ENCODE results near the gene COL6A1.

COL6A1 gene

DNA sequence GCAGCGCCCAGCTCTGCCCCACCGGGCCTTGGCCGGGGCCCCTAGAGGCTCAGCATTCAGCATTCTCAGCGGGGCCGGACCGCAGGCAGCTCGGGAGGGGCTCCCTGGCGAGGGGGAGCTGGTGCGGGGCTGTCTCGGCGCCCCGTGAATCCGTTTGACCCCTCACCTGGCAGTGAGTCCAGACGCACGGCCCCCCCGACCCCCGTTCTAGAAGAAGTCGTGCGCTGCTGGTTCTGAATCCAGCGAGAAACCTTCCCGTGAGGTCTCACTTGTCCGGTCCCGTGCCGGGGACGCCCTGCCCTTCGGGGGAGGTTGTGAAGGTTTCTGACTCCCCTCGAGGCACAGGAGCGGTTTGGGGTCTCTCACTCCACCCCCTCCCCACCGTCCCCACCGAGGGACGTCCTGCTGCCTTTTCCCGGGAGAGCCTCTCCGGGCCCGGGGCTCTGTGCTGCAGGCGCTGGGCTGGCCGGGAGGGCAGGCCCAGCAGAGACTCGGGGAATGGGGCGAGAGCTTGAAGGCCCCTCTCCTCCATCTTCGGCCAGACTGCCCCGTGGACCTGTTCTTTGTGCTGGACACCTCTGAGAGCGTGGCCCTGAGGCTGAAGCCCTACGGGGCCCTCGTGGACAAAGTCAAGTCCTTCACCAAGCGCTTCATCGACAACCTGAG, 655 bp downstream of the COL6A1 start:
- no peak for DNase-seq (ENCODE audit: low read depth)

DNA sequence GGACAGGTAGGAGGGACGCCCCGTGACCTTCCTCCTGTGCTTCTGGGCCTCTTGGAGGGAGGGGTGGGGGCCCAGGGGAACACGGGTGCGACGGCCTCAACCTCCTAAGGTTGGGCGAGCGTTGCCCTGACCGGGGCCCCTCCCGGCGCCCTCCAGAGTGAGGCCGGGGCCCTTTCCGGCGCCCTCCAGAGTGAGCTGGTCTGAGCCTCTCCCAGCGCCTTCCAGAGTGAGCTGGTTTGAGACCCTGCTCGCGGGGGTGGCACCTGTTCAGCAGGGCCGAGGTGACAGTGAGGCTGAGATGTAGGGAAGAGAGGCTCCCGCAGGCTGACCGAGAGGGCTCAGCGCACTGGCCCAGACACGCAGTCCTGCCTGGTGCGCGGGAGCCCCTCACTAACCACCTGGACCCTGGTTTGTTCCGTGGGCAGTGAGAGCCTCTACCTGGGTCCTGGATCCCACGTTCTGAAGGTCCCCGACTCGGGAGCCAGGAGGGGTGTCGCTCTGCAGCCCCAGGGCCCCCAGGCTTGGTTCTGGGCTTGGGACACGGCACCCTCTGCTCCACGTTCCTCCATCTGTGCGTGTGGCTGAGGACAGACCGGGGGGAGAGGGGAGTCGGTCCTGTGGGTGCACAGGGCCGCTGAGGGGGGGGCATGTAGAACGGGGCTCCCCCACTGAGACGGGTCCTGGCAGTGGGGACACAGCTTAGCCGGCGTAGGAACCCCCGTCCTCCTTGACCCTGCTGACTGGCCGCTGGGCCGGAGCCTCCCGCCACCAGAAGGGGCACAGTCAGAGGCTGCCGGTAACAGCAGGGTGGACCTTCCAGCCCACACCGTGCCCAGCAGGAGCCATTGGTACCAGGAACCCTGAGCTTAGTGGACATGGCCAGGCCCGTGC, 1.4 kb downstream of the COL6A1 start:
- DNase-seq (ENCODE audit: low read depth) = no peak

DNA sequence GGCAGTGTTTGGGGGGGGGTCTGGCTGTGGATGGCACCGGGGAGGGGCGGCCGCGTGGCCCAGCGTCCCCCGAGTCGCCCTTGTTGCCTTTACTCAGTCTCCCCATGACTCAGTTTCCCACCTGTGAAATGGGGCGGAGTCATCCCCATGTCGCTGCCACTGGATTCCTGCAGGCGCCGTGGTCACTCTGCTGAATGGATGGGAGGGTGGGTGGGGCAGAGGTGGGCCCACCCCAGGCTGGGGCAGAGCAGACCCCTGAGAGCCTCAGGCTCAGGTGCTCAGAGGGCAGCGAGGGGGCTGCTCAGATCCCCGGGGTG, 2.0 kb downstream of the COL6A1 start:
- DNase-seq (ENCODE audit: low read depth) = no peak

DNA sequence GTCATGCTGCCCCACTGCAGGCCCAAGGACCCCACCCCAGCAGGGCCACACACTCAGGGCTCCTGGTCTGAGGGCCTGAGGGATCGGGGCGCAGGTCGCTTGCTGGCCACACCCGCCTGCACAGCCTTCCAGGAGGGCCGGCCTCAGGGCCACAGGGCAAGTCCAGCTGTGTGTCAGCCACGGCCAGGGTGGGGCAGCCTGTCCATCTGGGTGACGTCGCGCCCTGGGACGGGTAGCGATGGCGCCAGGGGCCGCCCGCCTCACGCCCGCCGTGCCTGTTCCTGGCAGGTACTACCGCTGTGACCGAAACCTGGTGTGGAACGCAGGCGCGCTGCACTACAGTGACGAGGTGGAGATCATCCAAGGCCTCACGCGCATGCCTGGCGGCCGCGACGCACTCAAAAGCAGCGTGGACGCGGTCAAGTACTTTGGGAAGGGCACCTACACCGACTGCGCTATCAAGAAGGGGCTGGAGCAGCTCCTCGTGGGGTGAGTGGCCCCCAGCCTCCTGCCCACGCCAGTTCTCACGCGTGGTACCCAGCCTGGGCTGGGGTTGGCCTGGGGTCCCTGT, 2.5 kb downstream of the COL6A1 start:
- no peak for DNase-seq (ENCODE audit: low read depth)

DNA sequence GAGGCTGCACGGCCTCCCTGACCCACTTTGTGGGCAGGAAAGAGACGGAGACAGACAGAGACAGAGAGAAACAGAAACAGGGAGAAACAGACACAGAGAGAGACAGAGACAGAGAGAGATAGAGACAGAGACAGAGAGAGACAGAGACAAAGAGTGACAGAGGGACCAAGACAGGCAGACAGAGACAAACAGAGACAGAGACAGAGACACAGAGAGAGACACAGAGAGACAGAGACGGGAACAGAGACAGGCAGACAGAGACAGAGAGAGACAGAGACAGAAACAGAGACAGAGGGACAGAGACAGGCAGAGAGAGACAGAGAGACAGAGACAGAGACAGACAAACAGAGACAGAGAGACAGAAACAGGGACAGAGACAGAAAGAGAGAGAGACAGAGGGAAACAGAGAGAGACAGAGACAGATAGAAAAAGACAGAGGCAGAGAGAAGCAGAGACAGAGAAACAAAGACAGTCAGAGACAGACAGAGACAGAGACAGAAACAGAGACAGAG, 3.1 kb downstream of the COL6A1 start:
- no peak for DNase-seq (ENCODE audit: low read depth)

DNA sequence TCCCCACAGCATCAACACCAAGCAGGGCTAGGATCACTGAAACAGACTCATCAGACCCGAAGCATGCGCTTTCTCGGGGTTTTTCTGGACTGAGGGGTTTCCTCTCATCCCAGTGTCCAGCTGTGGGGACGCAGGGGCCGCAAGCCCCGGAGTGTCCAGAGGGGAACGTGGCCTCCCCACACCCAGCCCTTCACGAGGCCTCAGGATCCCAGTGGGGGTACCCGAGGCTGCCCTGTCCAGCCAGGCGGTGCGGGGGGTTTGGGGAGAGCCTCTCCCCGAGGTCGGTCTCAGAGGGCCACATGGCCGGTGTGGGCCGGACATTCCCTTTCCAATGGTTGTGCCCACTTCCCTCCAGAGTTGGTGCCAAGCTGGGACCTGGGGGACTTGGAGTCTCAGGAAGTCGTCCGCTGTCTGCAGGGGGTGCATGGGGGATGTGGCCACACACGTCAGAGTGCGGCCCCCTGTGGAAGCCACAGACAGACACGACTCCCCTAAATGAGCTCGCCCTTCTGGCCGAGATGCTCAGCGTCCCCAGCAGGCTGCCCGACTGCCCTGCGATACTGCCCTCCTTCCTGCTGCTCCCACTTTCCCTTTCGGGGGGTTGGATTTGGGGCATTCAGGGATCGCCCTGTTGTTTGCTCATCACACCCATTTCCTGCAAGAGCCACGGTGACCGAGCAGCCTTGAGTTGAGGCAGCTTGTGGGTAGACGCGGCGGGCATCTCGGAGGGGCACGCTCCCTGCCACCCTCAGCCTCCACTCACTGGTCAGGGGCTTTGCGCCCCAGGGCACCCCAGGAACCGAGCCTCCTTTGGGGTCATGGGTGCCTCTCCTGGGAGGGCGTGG, 4.1 kb downstream of the COL6A1 start:
- DNase-seq (ENCODE audit: low read depth) = no peak

DNA sequence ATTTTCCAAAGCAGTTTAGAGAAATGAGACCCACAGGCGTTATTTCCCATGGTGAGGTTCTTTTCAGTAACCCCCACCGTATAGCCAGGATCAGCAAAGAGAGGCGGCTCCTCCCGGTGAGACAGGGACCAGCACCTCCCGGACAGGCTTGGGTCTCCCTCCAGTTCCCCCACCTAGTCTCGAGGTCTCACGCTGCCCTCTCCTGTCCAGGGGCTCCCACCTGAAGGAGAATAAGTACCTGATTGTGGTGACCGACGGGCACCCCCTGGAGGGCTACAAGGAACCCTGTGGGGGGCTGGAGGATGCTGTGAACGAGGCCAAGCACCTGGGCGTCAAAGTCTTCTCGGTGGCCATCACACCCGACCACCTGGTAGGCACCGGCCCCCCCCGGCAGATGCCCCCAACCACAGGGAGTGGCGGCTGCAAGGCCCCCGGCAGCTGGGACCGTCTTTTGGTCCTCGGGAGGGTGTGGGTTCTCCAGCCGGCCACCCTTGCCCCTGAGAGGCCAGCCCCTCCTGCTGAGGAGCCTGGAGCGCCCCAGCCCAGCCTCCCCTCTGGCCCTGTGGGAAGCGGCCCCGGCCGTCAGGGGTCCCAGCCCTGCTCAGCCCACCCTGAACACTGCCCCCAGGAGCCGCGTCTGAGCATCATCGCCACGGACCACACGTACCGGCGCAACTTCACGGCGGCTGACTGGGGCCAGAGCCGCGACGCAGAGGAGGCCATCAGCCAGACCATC, 4.9 kb downstream of the COL6A1 start:
- DNase-seq (ENCODE audit: low read depth) = no peak

DNA sequence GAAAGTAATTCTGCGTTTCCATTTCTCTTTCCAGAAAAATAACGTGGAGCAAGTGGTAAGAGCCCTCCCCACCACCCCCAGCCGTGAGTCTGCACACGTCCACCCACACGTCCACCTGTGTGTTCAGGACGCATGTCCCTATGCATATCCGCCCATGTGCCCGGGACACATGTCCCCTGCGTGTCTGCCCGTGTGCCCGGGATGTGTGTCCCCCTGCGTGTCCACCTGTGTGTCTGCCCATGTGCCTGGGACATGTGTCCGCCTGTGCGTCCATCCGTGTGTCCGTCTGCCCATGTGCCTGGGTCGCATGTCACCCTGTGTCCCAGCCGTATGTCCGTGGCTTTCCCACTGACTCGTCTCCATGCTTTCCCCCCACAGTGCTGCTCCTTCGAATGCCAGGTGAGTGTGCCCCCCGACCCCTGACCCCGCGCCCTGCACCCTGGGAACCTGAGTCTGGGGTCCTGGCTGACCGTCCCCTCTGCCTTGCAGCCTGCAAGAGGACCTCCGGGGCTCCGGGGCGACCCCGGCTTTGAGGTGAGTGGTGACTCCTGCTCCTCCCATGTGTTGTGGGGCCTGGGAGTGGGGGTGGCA, 5.6 kb downstream of the COL6A1 start:
- no peak for DNase-seq (ENCODE audit: low read depth)

DNA sequence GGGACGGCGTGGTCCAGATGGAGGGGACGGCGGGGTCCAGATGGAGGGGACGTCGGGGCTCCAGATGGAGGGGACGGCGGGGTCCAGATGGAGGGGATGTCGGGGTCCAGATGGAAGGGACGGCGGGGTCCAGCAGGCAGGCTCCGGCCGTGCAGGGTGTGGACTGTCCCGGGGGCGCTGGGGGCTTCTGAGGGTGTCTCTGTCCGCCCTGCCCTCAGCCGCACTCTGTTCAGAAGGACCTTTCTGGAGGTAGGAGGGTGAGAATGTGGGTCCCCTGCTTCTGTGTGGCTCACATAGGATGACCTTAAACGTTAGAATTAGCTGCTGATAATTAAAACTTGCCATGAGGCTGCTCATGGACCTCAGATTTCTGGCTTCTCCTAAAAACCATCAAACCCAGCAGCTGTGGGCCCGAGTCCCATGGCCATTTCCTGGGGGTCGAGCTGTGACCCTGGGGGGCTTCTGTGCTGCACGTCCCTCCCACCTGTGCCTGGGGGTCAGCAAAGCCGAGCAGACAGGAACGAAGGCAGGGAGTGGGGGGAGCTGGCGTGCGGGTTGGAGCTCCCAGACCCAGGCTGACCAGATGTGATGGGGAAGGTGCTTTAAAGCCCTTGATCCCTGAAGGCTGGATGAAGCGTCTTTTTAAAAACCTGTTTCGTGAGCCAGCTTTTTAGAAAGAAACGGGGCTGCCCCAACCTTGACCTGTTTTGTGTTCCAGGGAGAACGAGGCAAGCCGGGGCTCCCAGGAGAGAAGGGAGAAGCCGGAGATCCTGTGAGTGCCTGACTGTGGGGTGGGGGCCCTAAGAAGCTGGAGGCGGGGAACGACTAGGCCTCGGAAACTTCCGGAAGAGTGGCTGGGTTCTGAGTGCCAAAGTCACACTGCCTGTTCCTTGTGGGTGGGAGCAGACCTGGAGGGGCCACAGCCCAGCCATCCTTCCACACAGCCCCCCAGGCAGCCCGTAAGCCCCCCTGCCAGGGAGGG, 7.1 kb downstream of the COL6A1 start:
- DNase-seq (ENCODE audit: low read depth) = no peak

DNA sequence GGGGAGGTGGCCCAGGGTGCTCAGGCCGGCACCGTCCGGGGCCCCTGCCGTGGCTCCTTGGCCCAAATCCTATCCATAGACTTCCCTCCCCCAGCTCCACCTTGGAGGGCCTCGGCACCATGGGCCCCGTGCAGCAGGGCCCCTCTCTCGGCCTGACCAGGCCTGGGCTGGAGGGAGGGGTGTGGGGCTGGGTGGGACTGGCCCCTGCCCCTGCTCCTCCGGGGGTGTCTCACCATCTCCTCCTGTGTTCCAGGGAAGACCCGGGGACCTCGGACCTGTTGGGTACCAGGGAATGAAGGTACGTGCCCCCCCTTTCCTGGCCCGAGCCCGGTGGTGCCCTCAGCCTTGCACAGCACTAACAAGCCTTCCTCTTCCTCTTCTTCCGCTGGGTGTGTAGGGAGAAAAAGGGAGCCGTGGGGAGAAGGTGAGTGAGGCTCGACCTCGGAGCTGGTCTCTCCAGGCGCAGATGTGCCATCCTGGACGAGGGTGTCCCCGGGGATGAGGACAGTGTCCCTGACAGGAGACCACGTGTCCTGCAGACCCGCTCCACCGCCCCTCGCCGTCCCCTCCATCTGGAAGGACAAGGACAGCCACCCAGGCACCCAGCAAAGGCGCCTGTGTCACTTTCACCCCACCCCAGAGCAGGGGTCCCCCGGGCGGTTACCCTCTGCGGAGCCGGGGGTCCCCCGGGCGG, 7.9 kb downstream of the COL6A1 start:
- no peak for DNase-seq (ENCODE audit: low read depth)

DNA sequence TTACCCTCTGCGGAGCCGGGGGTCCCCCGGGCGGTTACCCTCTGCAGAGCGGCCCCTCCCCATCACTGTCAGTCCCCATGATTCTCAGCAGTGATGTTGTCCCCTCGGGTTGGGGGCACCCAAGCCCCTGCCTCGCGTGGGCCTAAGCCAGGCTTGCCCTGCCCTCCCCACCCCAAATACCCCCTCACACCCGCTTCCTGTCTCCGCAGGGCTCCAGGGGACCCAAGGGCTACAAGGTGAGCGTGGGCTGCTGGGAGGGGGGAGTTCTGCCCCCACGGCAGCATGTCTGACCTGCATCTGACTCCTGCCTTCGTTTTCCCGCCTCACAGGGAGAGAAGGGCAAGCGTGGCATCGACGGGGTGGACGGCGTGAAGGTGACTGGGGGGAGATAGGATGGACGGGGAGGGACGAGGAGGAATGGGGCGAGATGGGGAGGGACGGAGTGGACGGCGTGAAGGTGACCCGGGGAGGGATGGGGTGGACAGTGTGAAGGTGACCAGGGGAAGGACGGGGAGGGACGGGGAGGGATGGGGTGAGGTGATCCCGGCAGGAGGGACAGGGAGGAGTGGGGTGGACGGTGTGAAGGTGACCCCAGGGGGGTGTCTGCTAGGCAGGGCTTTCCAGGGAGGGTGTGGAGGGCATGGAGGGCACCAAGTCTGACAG, 8.6 kb downstream of the COL6A1 start:
- DNase-seq (ENCODE audit: low read depth) = no peak

DNA sequence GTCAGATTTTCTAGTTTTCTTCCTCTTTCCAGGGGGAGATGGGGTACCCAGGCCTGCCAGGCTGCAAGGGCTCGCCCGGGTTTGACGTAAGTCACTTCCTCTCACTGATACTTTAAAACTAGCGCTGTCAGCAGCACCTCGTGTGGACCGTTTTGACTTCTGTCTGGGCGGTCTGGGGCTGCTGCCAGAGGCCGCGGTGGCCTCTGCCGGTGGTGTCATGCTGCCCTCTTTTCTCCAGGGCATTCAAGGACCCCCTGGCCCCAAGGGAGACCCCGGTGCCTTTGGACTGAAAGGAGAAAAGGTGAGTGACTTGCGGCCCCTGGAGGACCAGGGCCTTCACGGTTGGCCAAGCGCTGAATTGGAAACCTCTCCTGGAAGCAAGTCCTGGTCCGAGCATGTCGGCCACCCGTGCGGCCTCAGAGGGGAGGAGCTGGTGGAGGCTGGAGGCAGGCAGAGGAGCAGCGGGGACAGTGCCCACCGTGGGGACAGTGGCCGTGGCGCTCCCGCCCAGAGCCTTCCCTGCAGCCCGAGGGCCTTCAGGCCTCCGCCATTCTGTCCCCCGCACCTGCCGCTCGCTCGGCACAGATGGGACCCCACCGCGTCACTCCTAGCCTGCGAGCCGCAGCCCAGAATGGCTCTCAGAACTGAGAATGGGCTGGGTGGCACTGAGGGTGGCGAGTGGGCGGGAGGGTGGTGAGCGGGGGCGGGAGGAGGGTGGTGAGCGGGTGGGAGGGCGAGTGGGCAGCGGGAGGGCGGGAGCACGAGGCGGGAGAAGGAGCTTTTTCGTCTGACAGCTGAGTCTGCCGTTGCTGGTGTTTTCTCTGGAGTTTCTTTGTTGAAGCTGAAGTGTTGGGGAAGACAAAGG, 9.4 kb downstream of the COL6A1 start:
- DNase-seq (ENCODE audit: low read depth) = no peak

DNA sequence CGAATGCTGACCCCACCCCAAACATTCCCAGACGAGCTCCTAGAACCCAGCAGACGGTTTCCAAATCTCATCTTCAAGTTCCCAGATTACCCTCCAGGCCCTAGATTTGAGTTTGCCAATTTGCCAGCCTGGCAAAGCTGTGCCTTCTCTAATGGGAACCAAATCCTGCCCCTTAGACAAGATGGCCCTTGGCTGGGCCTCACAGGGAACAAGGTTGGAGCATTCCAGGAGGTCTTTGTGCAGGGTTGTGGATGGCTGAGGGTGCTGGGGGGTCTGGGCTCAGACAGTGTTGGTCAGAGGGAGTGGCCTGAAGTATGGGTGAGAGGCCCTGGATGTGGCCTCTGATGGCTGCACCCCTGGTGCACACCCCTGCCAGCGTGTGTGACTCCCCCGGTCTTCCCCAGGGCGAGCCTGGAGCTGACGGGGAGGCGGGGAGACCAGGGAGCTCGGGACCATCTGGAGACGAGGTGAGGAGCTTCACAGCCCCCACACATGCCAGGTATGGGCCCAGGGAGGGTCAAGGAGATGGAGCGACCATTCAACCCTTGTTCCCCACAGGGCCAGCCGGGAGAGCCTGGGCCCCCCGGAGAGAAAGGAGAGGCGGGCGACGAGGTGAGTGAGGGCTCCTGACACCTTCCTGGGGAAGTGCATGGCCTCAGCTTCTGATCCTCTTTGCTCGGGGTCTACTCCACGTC, 10.2 kb downstream of the COL6A1 start:
- DNase-seq (ENCODE audit: low read depth) = no peak

DNA sequence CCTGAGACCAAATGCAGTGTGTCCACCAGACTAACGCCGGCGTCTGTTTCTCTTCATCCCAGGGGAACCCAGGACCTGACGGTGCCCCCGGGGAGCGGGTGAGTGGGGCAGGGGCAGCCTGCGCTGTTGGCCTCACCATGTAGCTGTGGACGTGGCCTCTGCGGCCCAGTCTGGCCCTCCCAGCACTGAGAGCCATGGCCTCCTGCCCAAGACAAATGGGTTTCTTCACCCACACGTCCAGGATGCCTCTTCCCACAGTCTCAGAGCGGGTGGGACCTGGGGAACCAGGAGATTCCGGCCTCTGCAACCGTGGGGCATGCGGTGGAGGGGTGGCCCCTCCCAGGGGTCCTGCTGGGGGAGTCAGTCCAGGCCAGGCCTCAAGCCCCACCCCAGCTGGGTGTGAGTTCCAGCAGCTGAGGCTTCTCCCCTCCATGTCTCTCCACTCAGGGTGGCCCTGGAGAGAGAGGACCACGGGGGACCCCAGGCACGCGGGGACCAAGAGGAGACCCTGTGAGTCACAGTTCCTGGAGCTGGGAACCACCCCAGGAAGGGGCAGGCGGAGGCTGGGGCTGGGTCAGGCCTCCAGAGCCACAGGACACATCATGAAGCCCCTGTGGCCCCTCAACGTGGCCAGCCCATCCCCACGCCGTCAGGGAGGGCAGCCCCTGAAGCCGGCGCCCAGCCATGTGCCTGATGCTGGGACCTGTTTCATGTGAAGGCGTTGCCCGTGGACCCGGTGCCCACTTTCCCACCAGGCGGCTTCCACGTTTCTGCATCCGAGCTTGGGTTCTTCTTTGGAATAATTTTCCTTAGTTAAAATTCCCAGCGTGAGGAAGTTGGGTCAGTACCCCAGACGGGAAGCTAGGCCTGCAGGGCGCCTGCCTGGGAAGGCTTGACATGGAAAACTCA, 11.0 kb downstream of the COL6A1 start:
- no peak for DNase-seq (ENCODE audit: low read depth)

DNA sequence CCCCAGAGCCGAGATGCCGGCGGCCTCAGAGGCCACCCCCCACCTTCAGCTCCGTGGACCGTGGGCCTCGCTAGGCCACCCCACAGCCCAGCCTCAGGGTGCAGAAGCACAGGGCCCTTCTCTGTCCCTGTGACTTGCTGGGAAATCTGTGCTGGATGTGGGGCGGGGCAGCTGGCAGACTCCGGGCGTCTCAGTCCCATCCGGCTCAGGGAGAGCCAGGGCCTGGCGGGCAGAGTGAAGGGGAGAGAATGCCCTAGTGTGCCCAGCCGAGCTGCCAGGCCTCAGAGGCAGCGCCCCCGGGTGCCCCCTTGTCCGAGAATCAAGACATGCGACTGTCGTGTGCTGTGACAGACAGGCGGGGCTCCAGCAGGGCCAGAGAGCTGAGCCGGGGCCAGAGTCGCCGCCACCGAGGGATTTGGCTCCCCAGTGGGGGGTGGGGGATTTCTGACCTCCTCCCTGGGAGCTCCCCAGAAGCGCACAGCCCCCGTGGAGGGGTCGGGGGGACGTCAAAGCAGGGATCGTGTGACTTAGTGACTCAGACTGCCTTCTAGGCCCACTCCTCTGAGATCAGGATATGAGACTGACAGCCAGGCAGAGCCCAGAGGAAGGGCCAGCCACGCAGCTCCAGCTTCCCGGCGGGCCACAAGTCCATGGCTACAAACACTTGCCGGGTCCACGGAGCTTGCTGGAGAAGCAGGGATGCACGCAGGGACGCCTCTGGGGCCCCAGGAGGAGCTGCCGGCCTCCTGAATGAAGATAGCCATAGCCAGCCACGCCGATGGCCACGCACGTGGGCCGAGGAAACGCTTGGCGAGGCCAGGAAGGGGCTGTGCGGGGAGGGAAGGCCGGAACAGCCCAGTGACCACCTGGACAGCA, 11.9 kb downstream of the COL6A1 start:
- DNase-seq (ENCODE audit: low read depth) = no peak

Measured in stimulated activated CD8-positive, alpha-beta memory T cell treated with anti-CD3 and anti-CD28 coated beads, Interleukin-4, amount 100 ng/mL, for 24 hours (primary cell).